GM21723 (cell line): ENCODE measurements around the gene DOCK10.

ENCODE experiments used
- ATAC-seq: cut with Tn5 transposase; IDR thresholded peaks from one replicate; pipeline ENCODE4 v1.9.1; 2021; ENCODE audit warnings: mild to moderate bottlenecking, moderate library complexity; ENCODE audit not compliant: unreplicated experiment

DOCK10 gene

DNA sequence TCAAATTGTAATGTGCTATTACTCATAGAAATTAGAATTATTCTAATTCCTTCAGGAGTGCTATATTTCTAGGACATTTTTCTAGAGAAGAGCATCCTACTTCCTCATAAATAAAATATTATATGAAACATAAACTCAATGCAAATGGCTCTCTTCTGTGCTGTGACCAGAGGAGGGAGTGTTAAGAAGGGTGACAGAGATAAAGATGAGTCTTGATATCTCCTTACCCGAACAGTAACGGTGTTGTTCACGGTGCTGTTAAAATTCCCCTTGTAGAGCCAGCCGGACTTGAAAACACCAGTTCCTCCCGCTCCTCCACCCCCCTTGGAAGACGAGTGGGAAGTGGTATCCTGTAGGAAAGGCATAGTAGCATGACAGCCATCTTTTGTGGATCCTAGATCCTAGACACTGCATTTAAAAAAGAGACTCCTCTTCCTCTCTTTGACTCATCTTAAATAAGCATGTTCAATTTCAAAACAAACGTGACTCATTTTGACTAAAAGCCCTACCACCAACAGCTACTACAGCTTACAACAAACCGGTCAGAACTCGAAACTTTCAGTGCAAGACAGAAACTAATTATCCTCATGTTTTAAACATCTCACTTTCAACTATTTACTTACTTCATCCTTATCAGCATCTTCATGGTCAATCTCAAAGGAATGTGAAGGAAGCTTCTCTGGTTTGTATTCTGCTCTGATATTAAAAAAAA, 156.3 kb downstream of the DOCK10 start:
- peak; percentile 90 for ATAC-seq

- ATAC-seq: no peak
Observed at GRCh38 chr2:224885291-224885690, 157.0 kb downstream of the DOCK10 start.

- no peak for ATAC-seq
Observed at GRCh38 chr2:224884188-224884587, 158.1 kb downstream of the DOCK10 start.

GRCh38 chr2:224883700-224884099, 158.6 kb downstream of the DOCK10 start:
- no peak for ATAC-seq

- ATAC-seq: no peak
Observed at GRCh38 chr2:224883172-224883516, 159.1 kb downstream of the DOCK10 start.

- ATAC-seq: no peak
Observed at GRCh38 chr2:224882291-224883171, 159.7 kb downstream of the DOCK10 start.

- no peak for ATAC-seq
Observed at GRCh38 chr2:224881846-224882245, 160.4 kb downstream of the DOCK10 start.

GRCh38 chr2:224876522-224876921, 165.7 kb downstream of the DOCK10 start:
- ATAC-seq: no peak

GRCh38 chr2:224875841-224876240, 166.4 kb downstream of the DOCK10 start:
- peak; percentile 74 for ATAC-seq

- peak; percentile 47 for ATAC-seq
Observed at GRCh38 chr2:224875153-224875552, 167.1 kb downstream of the DOCK10 start.

DNA sequence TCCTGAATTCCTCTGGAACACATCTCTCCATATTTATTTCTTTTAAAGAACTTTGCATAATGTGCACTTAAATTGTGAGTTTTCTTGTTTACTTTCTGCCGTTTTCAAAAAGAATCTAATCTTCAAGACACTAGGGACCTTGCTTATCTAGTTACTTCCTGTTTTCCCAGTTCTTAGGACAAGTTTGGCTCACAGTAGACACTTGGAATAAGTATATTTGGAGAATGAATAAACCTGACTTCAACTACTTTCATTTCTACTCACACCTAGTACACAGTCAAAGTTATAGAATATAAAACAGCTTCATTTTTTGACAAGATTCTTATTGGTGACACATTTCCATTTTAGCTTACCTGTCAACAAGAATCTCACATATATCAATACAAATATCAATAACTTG, 170.5 kb downstream of the DOCK10 start:
- ATAC-seq: no peak

DNA sequence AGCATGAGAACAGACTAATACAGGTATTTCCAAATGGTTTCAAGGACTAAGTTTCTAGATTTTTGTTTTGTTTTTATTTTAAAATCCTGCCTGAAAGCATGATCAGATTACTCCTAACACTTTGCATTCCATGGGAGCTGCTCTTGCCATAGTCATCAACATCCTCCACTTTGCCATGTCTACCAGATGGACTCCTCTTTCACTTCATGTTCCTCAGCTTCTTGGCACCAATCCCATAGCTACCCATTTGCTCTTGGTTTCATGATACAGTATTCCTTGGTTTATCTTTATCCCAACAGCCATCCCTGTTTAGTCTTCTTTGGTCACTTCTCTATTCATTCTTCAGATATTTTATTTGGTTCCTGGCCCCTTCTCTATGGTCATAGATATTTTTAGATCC, 171.9 kb downstream of the DOCK10 start:
- ATAC-seq: no peak

DNA sequence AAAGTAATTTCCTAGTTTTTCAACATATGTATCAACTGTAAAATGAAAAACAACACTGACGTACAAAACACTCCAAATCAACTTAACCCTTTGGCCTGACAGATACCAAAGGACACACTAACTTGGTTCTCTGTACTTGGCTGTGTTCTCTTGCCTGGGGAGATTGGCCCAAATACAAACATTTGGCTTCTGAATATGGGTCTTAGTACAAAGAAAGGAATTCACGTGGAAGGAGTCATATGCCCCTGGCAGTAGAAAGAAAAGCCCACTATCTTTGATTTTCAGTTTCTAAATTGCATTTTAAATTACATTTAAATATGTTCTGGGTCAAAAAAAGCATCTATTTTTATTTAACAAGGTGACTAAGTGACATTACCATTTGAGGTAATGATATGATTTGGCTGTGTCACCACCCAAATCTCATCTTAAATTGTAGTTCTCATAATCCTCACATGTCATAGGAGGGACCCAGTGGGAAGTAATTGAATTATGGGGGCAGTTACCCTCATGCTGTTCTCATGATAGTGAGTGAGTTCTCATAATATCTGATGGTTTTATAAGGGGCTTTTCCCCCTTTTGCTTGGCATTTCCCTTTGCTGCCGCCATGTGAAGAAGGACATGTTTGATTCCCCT, 172.6 kb downstream of the DOCK10 start:
- ATAC-seq: no peak

GRCh38 chr2:224865016-224865415, 177.3 kb downstream of the DOCK10 start:
- no peak for ATAC-seq

DNA sequence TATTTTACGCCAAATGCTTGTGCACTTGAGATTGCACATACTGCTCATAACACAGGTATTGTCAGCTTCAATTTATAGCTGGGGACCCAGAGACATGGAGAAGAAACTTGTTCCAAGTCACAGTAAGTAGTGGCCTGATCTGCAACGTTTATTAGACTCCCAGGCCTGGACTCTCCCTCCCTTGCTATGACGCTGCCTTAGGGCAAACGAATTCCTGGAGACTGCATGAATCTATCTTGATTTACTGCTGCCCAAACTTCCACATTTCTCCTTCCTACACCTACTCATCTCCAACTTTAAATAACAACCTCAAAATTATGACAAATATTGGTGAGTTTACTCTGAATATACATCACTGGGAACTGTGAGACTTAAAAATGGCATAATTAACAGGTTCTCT, 181.0 kb downstream of the DOCK10 start:
- ATAC-seq: no peak

- no peak for ATAC-seq
Observed at GRCh38 chr2:224860786-224861185, 181.5 kb downstream of the DOCK10 start.

DNA sequence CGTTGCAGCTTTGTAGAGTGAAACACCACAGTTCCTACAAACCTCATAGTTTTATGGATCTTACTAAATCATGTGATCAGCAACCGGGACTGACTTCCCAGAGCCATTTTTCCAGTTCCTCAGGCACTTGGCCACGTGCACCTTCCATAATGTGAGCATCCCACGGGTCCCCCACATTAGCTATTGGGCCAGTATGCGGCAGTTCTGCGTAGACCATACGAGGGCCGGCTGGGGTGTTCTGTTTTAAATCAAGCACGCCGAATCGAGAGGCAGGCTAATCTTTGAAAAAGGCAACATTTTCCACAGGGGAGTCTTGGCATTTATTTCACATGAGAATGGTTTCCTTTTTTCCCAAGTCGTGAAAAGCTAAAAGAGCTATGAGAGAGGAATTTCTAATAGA, 190.5 kb downstream of the DOCK10 start:
- ATAC-seq: no peak

GRCh38 chr2:224850081-224850480, 192.2 kb downstream of the DOCK10 start:
- ATAC-seq: no peak

- ATAC-seq: no peak
Observed at GRCh38 chr2:224849264-224849663, 193.0 kb downstream of the DOCK10 start.

GRCh38 chr2:224847961-224848850, 194.1 kb downstream of the DOCK10 start:
- no peak for ATAC-seq

- ATAC-seq: no peak
Observed at GRCh38 chr2:224847381-224847780, 194.9 kb downstream of the DOCK10 start.
